NK-92 (cell line): ENCODE results near the gene DYNC2H1.

Source experiments
- DNase-seq: peaks from one replicate; lab custom pipeline; 2025; ENCODE audit not compliant: unreplicated experiment; lab: John Stamatoyannopoulos, UW

The DYNC2H1 gene

DNA sequence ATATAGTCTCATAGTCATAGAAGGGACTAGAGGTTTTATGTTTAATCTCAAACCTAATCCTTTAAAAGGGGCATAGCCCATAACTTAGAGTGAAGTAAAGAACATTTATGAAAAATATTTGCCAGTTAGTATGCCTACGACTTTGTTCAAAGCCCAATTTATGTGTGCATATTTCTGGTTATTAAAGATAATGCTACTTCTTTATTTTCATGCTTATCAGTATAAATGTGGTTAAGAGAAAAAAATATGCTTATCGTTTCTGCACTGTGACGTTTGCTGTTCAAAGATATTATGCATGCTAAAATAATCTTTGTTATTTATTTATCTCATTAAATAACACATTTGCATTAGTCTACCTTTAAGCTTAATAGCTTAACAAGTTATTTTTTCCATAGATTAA, 343.9 kb downstream of the DYNC2H1 start:
- DNase-seq: no peak

- no peak for DNase-seq
Measured at GRCh38 chr11:103453915-103454709, 344.9 kb downstream of the DYNC2H1 start.

DNA sequence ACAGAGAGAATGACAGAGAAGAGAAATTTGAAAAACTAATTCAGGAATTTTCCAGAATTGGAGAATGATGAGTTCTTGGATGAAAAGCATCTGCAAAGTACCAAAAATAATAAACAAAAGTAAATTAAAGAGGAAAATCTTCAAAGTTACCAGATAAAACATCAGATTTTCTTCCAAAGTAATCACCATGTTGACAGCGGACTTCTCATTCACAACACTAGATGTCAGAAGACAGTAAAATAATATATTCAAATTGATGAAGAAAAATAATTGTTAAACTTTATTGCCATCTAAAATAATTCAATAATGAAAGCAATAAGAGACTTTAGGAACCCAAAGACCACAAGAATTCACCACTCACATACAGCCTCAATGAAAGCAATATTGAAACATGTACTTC, 355.2 kb downstream of the DYNC2H1 start:
- DNase-seq: no peak

GRCh38 chr11:103465555-103466140, 356.4 kb downstream of the DYNC2H1 start:
- no peak for DNase-seq

GRCh38 chr11:103471546-103471945, 362.3 kb downstream of the DYNC2H1 start:
- no peak for DNase-seq

GRCh38 chr11:103476874-103477273, 367.6 kb downstream of the DYNC2H1 start:
- no peak for DNase-seq

- no peak for DNase-seq
Measured at GRCh38 chr11:103480421-103480820, 371.2 kb downstream of the DYNC2H1 start.

DNA sequence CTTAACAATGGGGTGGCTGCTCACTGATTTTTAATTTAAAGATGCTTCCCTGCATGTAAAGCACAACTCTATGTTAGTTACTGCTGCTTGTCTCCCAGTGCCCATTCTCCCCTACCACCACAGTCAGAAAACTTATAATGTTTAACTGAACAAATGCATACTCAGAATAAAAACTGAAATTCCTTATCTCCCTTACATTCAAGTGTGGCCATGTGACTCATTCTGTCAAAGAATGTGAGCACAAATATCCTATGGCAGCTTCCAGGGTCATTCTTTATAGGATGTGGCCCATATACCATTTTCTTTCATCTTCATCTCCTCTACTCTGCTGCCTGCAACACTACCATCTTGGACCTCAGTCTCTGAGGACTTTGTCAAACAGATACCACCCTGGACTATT, 374.8 kb downstream of the DYNC2H1 start:
- DNase-seq: no peak

DNA sequence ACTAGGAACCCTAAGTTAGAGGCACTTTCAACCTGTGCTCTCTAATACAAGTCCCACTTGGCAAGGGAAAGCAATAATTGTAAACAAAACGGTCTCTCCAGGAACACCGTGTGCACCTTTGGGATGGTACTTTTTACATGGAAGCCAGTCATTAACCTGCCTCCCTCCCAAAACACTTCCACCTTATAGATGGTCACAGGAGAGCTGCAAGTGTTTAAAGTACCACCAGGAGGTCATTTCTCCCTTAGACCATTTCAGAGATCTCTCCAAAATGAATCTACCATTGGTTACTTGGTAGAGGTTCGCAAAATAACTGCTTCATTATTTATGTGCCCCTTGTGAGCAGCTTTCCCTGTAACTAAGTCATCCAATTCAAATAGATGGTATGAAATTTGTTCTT, 375.3 kb downstream of the DYNC2H1 start:
- no peak for DNase-seq

DNA sequence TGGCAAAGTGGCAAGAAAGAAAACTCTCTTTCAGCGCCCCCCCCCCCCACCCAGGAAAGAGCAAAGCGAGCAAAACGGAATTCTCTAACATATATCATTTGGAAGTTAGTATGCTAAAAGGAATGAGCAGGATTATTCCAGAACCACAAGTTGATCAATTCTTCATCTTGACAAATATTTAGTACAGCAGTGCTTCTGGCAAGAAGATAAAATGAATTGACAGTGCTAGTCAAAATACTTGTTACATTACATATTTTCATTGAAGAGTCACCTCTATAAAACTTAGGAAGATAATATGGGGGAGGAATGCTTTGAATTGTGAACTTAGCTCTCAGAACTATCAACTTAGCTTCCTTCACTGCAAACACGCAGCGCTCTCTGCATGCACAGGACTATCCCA, 377.4 kb downstream of the DYNC2H1 start:
- DNase-seq: no peak

DNA sequence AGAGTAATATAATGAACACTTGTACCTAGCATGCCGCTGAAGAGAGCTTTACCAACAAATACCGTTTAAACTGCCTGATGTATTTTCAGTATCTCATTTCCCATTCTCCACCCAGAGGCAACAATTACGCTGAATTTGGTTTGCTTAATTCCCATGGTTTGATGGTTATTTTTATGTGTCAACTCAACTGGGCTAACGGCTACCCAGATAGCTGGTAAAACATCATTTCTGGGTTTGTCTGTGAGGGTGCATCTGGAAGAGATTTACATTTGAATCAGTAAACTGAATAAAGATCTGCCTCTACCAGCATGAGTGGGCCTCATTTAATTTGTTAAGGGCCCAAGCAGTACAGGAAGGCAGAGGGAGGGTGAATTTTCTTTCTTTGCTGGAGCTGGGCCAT, 377.9 kb downstream of the DYNC2H1 start:
- no peak for DNase-seq

- no peak for DNase-seq
Measured at GRCh38 chr11:103488031-103488461, 378.8 kb downstream of the DYNC2H1 start.

DNA sequence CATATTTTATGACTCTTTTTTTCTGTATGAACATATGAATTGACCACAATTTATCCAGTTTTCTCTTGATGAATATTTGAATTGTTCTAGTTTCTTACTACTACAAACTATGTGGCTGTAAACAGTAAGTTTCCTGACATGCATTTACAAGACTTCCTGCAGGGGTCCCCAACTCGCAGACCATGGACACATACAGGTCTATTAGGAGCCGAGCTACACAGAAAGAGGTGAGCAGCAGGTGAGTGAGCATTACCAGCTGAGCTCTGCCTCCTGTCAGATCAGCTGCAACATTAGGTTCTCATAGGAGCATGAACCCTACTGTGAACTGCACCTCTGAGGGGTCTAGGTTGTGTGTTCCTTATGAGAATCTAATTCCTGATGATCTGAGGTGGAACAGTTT, 379.4 kb downstream of the DYNC2H1 start:
- DNase-seq: no peak

GRCh38 chr11:103491777-103492176, 382.6 kb downstream of the DYNC2H1 start:
- no peak for DNase-seq

GRCh38 chr11:103494491-103494890, 385.3 kb downstream of the DYNC2H1 start:
- DNase-seq: no peak

- DNase-seq: no peak
Measured at GRCh38 chr11:103497268-103497667, 388.0 kb downstream of the DYNC2H1 start.

DNA sequence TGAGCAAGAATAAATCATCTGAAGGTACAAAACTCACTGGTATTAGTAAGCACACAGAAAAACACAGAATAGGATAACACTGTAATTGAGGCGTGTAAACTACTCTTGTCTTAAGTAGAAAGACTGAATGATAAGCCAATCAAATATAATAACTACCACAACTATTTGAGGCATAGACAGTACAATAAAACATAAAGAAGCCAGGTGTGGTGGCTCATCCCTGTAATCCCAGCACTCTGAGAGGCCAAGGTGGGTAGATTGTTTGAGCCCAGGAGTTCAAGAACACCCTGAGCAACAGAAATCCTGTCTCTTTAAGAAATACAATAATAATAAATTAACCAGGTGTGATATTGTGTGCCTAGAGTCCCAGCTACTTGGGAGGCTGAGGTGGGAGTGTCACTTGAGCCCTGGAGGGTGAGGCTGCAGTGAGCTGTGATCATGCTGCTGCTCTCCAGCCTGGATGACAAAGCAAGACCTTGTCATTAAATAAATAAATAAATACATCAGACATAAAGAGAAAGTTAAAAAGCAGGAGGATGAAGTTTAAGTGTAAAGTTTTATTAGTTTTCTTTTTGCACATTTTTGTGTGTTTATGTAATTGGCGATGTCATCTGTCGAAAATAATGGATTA, 390.6 kb downstream of the DYNC2H1 start:
- no peak for DNase-seq

DNA sequence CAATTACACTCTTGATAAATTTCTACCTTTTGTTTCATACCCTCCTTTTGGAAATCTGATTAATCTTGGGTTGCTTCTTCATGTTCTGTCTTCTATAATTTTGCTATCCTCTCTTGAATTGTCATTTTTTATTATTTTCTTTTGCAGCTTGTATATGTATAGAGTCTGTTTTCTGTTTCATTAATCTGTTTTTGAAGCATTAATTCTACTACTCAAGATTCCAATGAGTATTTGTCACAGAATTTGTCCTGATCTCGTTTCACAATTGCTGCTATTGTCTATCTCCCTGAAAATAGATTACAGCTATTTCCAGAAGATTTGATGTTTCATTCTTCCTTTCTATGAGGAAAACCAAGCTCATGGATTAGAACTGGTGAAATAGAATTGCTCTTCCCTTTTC, 406.1 kb downstream of the DYNC2H1 start:
- DNase-seq: no peak

DNA sequence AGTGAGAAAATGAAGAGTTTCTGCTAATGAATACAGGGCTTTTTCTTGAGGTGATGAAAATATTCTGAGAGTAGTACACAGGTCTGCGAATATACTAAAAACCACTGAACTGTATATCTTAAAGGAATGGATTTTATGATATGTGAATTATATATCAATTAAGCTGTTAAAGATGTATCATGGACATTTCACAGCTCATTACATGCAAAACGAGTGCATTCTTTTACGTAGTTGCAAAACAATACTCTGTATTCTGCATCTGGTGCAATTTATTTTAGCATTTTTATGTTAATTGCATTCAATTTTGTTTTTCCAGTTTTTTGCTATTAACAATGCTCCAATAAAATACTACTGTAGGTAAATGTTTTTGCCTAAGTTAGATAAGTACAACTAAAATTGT, 411.6 kb downstream of the DYNC2H1 start:
- DNase-seq: no peak

GRCh38 chr11:103525069-103525468, 415.8 kb downstream of the DYNC2H1 start:
- DNase-seq: no peak

DNA sequence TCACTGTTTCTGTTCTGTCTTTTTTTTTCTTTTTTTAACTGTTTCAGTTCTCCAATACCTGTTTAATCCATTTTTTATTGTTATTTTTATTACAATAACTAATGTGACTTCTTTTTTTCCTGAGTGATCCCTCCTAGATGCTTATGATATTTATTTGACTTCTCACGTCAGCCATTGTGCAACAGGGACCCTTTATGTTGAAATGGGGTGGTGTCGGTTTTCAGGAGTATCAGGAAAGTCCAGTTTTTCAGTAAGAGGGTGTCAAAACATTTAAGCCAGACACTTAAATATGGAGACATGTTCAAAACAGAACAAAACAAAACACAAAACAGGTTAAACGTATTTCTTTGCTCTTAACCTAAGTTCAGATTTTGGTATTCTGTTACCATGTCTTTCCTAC, 418.8 kb downstream of the DYNC2H1 start:
- DNase-seq: no peak

DNA sequence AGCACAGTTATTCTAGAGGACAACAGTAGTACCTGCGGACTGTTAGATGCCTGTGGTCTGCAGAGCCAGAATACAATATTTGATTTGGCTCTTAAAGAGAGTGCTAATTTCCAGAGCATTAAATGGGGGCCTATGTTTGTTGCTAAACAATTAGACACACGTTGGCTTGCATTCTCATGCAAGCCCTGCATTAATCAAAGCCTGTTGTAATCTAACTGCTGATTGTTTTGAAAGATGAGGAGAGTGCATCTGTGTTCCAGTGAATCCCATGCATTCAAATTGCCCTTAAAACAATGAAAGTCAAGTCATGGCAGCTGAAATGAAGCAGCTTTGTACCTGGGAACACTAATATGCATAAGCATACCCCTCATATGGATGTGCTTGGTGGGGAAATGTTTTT, 419.4 kb downstream of the DYNC2H1 start:
- no peak for DNase-seq
